H1 (cell line): ENCODE data around the gene DCDC2. TPM values are rescaled to one million over a fixed set of nuclear protein-coding genes. Genes with fewer than 3 reads are reported as not detected.

Experiments used
- CTCF ChIA-PET: fragments of 300-600 bp; sonication (Branson Sonifier 250); formaldehyde crosslinking; loops from one replicate; lab custom pipeline; 2021; ENCODE audit not compliant: partially characterized antibody; lab: Charles Lee
- POLR2A ChIA-PET: fragments of 300-600 bp; sonication (Branson Sonifier 250); formaldehyde crosslinking; loops from one replicate; lab custom pipeline; 2021; ENCODE audit warnings: inconsistent platforms; ENCODE audit not compliant: partially characterized antibody; lab: Charles Lee
- DNase-seq, 2 experiments: peaks; one replicate each; pipeline versions ENCODE4 v3.0.0 to v3.0.0-alpha.2; 2010 to 2022; ENCODE audit warnings: low spot score in 2 of 2, low read depth in 1 of 2, mixed read lengths in 1 of 2
- FAIRE-seq: peaks from 2 replicates; lab custom pipeline; 2011; peaks lifted over from hg19 to GRCh38; lab: Jason Lieb, UNC
- H2AFZ ChIP-seq: 2 replicates; pipeline ENCODE4 v1.8.1; 2012; ENCODE audit warnings: low read length, inconsistent platforms
- H2AK5ac ChIP-seq: 2 replicates; pipeline ENCODE4 v1.6.1; 2013; ENCODE audit warnings: low read depth, low read length
- H2BK120ac ChIP-seq: replicated peaks from 2 replicates; pipeline ENCODE3; 2013; ENCODE audit warnings: low read depth, low read length, inconsistent platforms
- H2BK12ac ChIP-seq: 2 replicates; pipeline ENCODE4 v1.6.1; 2013; ENCODE audit warnings: low read depth, low read length
- H2BK15ac ChIP-seq: 2 replicates; pipeline ENCODE4 v1.6.1; 2013; ENCODE audit warnings: low read length
- H2BK20ac ChIP-seq: 2 replicates; pipeline ENCODE4 v1.6.1; 2013; ENCODE audit warnings: low read length
- H2BK5ac ChIP-seq: 2 replicates; pipeline ENCODE4 v1.6.1; 2013; ENCODE audit warnings: low read depth, low read length
- H3K14ac ChIP-seq: 2 replicates; pipeline ENCODE4 v1.6.1; 2013; ENCODE audit warnings: inconsistent platforms; ENCODE audit not compliant: insufficient read length
- H3K18ac ChIP-seq: 2 replicates; pipeline ENCODE4 v1.6.1; 2013; ENCODE audit warnings: low read length; ENCODE audit errors: extremely low read depth
- H3K23ac ChIP-seq: 2 replicates; pipeline ENCODE4 v1.6.1; 2013; ENCODE audit warnings: inconsistent platforms; ENCODE audit not compliant: insufficient read length
- H3K23me2 ChIP-seq: 2 replicates; pipeline ENCODE4 v1.6.1; 2013; ENCODE audit warnings: low read depth, low read length
- H3K27ac ChIP-seq: 2 replicates; pipeline ENCODE4 v1.6.1; 2011; ENCODE audit warnings: low read depth, low read length, inconsistent platforms
- H3K27me3 ChIP-seq, 4 experiments: replicated peaks in 1 of 4; 1 replicate in 1 of 4; 2 replicates in 3 of 4; pipeline versions ENCODE4 v1.6.1 to v1.8.1; 2011 to 2013; ENCODE audit warnings: low read length in 3 of 4, mild to moderate bottlenecking in 3 of 4, inconsistent platforms in 2 of 4, mixed read lengths in 2 of 4, moderate library complexity in 1 of 4; ENCODE audit not compliant: control insufficient read depth in 3 of 4, insufficient read depth in 3 of 4; ENCODE audit errors: extremely low read depth in 1 of 4
- H3K36me3 ChIP-seq, 4 experiments: 2 replicates each; pipeline versions ENCODE4 v1.6.1 to v1.8.1; 2011 to 2013; ENCODE audit warnings: mild to moderate bottlenecking in 4 of 4, low read length in 3 of 4, moderate library complexity in 2 of 4, control low read depth in 1 of 4, inconsistent platforms in 1 of 4; ENCODE audit not compliant: insufficient read depth in 4 of 4, control insufficient read depth in 2 of 4
- H3K4ac ChIP-seq: replicated peaks from 2 replicates; pipeline ENCODE3; 2013; ENCODE audit warnings: low read length, low read depth, mixed read lengths, inconsistent platforms; ENCODE audit not compliant: insufficient read length
- H3K4me1 ChIP-seq, 4 experiments: replicated peaks in 1 of 4; 1 replicate in 1 of 4; 2 replicates in 3 of 4; pipeline versions ENCODE4 v1.6.1 to v1.8.1; 2011 to 2013; ENCODE audit warnings: low read length in 3 of 4, inconsistent platforms in 2 of 4, mixed read lengths in 1 of 4; ENCODE audit not compliant: insufficient read depth in 4 of 4, control insufficient read depth in 3 of 4
- H3K4me2 ChIP-seq, 2 experiments: 2 replicates each; pipeline versions ENCODE4 v1.6.1 to v1.8.1; 2011 to 2013; ENCODE audit warnings: low read depth in 2 of 2, low read length in 2 of 2, control low read depth in 1 of 2, inconsistent platforms in 1 of 2, mild to moderate bottlenecking in 1 of 2; ENCODE audit not compliant: insufficient read depth in 1 of 2
- H3K4me3 ChIP-seq, 4 experiments: fragments of 200-600, 300-600 bp in 1 of 4; sonication (generic), shearing (Covaris generic), sonication (Bioruptor Twin) in 1 of 4; 2 replicates each; pipeline versions ENCODE4 v1.5.1 to v1.8.1; 2011 to 2016; ENCODE audit warnings: low read length in 4 of 4, low read depth in 3 of 4, control low read depth in 2 of 4, inconsistent platforms in 2 of 4, mild to moderate bottlenecking in 2 of 4, mixed read lengths in 1 of 4, moderate library complexity in 1 of 4; ENCODE audit not compliant: insufficient read depth in 2 of 4; ENCODE audit errors: extremely low read depth in 1 of 4
- H3K56ac ChIP-seq: replicated peaks from 2 replicates; pipeline ENCODE3; 2013; ENCODE audit warnings: low read depth, mild to moderate bottlenecking, mixed read lengths, low read length, inconsistent platforms; ENCODE audit not compliant: insufficient read length
- H3K79me1 ChIP-seq: 2 replicates; pipeline ENCODE4 v1.6.1; 2013; ENCODE audit warnings: low read depth, low read length, control low read depth
- H3K79me2 ChIP-seq, 2 experiments: 2 replicates each; pipeline versions ENCODE4 v1.6.1 to v1.8.1; 2012 to 2013; ENCODE audit warnings: low read length in 2 of 2, mild to moderate bottlenecking in 2 of 2, inconsistent platforms in 1 of 2; ENCODE audit not compliant: insufficient read depth in 2 of 2, control insufficient read depth in 1 of 2
- H3K9ac ChIP-seq, 4 experiments: replicated peaks in 1 of 4; 1 replicate in 1 of 4; 2 replicates in 3 of 4; pipeline versions ENCODE4 v1.6.1 to v1.8.1; 2011 to 2013; ENCODE audit warnings: low read depth in 3 of 4, low read length in 3 of 4, control low read depth in 2 of 4, mild to moderate bottlenecking in 2 of 4, moderate library complexity in 2 of 4, inconsistent platforms in 1 of 4; ENCODE audit errors: extremely low read depth in 1 of 4
- H3K9me3 ChIP-seq, 2 experiments: 2 replicates each; pipeline versions ENCODE4 v1.6.1 to v1.8.1; 2012 to 2013; ENCODE audit warnings: mild to moderate bottlenecking in 2 of 2, moderate library complexity in 2 of 2, control low read depth in 1 of 2, inconsistent platforms in 1 of 2, low read depth in 1 of 2, low read length in 1 of 2, mixed read lengths in 1 of 2; ENCODE audit not compliant: insufficient read depth in 2 of 2
- H4K20me1 ChIP-seq, 2 experiments: replicated peaks in 1 of 2; 2 replicates each; pipeline versions ENCODE3 to v1.8.1; 2011 to 2013; ENCODE audit warnings: inconsistent platforms in 2 of 2, low read length in 2 of 2, mild to moderate bottlenecking in 1 of 2; ENCODE audit not compliant: insufficient read depth in 2 of 2, control insufficient read depth in 1 of 2
- H4K5ac ChIP-seq: 2 replicates; pipeline ENCODE4 v1.6.1; 2013; ENCODE audit warnings: low read length, low read depth, mixed read lengths, inconsistent platforms; ENCODE audit not compliant: insufficient read length
- H4K8ac ChIP-seq: 2 replicates; pipeline ENCODE4 v1.8.0; 2013; ENCODE audit warnings: mild to moderate bottlenecking, moderate library complexity, low read length, inconsistent platforms; ENCODE audit not compliant: insufficient read depth; ENCODE audit errors: extremely low read depth
- H4K91ac ChIP-seq: replicated peaks from 2 replicates; pipeline ENCODE3; 2013; ENCODE audit warnings: low read length, mixed read lengths, inconsistent platforms; ENCODE audit not compliant: insufficient read length
- ASH2L ChIP-seq: fragments of 200-600, 300-600 bp; sonication (generic); IDR thresholded peaks from one replicate; pipeline ENCODE4 v1.7.1; 2017; ENCODE audit warnings: low read length
- BACH1 ChIP-seq: IDR thresholded peaks from 2 replicates; pipeline ENCODE4 v1.6.1; 2012; ENCODE audit warnings: low read length, improper control_type of control experiment
- CHD2 ChIP-seq: IDR thresholded peaks from 2 replicates; pipeline ENCODE4 v1.6.1; 2012; ENCODE audit warnings: low read length, improper control_type of control experiment
- SIN3A ChIP-seq, 2 experiments: IDR thresholded peaks in 1 of 2; conservative IDR thresholded peaks in 1 of 2; 2 replicates each; pipeline ENCODE4 v1.6.1; 2011 to 2012; ENCODE audit warnings: low read length in 2 of 2, improper control_type of control experiment in 1 of 2, low read depth in 1 of 2, mild to moderate bottlenecking in 1 of 2
- SUZ12 ChIP-seq: fragments of 200-600 bp; sonication (generic); IDR thresholded peaks from 2 replicates; pipeline ENCODE4 v1.6.1; 2012; ENCODE audit warnings: mild to moderate bottlenecking, inconsistent platforms, low read length, moderate library complexity, mixed read lengths
- TCF12 ChIP-seq: IDR thresholded peaks from 2 replicates; pipeline ENCODE4 v1.6.1; 2011; ENCODE audit warnings: low read depth, mild to moderate bottlenecking, low read length
- TEAD4 ChIP-seq: IDR thresholded peaks from 2 replicates; pipeline ENCODE4 v1.6.1; 2012; ENCODE audit warnings: low read depth, low read length, inconsistent platforms, mixed read lengths
- YY1 ChIP-seq: IDR thresholded peaks from 2 replicates; pipeline ENCODE4 v1.6.1; 2011; ENCODE audit warnings: low read depth, mild to moderate bottlenecking, low read length
- WGBS, 2 experiments: shearing (Covaris generic) in 1 of 2; methylation state at CpG; one replicate each; pipeline versions ENCODE4 v1.1.6 to v1.1.7; 2013 to 2015; ENCODE audit warnings: low lambda C conversion rate in 2 of 2, mixed read lengths in 2 of 2, inconsistent platforms in 1 of 2, low coverage in 1 of 2, missing lambda C conversion rate in 1 of 2; ENCODE audit not compliant: insufficient replicate concordance in 2 of 2, insufficient coverage in 1 of 2, insufficient read length in 1 of 2; ENCODE audit errors: extremely low coverage in 1 of 2, missing lambda C conversion rate in 1 of 2; 5-methylcytosine and 5-hydroxymethylcytosine counted together
- polyA plus RNA-seq, 7 experiments: library from polyadenylated mRNA; depleted of rRNA in 3 of 7; stranded (reverse) in 5 of 7; unstranded in 2 of 7; fragments of >200 nt in 5 of 7; fragments of 200-250 nt in 2 of 7; gene quantifications; 1 replicate in 5 of 7; 2 replicates in 1 of 7; 4 replicates in 1 of 7; pipeline versions ENCODE4 v1.2.1 to v1.2.3, GENCODE V29; 2011 to 2013; ENCODE audit warnings: missing spikeins in 2 of 7, mixed read lengths in 2 of 7
- total RNA-seq: library from RNA; stranded (reverse); fragmentation: NEBNext Ultra II Directional; extraction: Animal tissue kit (Norgen Biotek cat#: 25700); gene quantifications from 2 replicates; pipeline ENCODE4 v1.2.1, GENCODE V29; 2021
- TF ChIP-seq, protein P1 (sequence below), 3 experiments: IDR thresholded peaks; 1 replicate in 2 of 3; 2 replicates in 1 of 3; pipeline versions ENCODE4 v1.5.1 to v1.6.1; 2011; ENCODE audit warnings: low read length in 3 of 3, mild to moderate bottlenecking in 3 of 3, inconsistent platforms in 2 of 3, low read depth in 1 of 3, moderate library complexity in 1 of 3; ENCODE audit not compliant: insufficient read depth in 1 of 3; ENCODE audit errors: control extremely low read depth in 1 of 3
- TF ChIP-seq, protein P2 (sequence below): IDR thresholded peaks from 2 replicates; pipeline ENCODE4 v1.6.1; 2012; ENCODE audit warnings: inconsistent platforms

Gene DCDC2
- total and polyA plus RNA-seq, 2 of the 8 experiments (the other 6 are each of a cell fraction or from before 2014, with no cell fraction given) = 0.03 to 0.15 TPM

DNA sequence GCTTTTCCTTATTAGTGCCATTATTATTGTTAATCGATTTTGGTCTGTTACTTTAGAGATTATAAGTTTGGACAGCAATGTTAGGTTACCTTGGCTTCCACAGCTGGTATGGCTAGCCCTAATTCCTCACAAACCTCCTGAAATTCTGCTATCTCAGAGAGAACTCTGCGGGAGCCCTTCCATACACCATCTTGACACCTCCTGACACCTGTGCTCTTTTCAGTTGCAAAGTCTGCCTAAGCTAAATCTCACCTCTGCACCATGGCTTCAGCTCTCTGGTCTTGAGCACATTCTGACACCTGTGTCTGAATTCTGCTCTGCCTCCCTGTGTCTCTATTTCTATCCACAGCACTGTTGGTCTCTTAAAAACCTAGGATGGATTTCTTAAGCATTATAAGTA lies 106.5 kb downstream of the DCDC2 start:
- Histone ChIP-seq H3K23ac (no peak overlapping the region), H2BK12ac (no peak overlapping the region), H4K8ac (no peak overlapping the region), H3K4me3 (peak overlapping the region in 1 of 4 experiments; percentile 13; a peak in 1 of 8 replicates), H3K9me3 (peaks cover 0 to 7% of the 10 kb centered on the region in 2 experiments; a peak in 1 of 4 replicates), H3K14ac (no peak overlapping the region), H3K27ac (no peak overlapping the region), H4K20me1 (no peaks in the 10 kb centered on the region), H3K4me1 (peaks cover 5 to 16% (median 11%) of the 10 kb centered on the region in 4 experiments; a peak in 6 of 7 replicates), H2BK5ac (no peak overlapping the region), H3K36me3 (no peaks in the 10 kb centered on the region; a peak in 1 of 8 replicates), H2AFZ (no peak overlapping the region), H3K18ac (0 out of 2 replicates have a peak overlapping the region, but pooled peaks have one; percentile 49), H3K4me2 (peak overlapping the region; percentile 32 to 37; a peak in 2 of 4 replicates), H4K5ac (no peak overlapping the region), H4K91ac (no peak overlapping the region), H2BK120ac (no peak overlapping the region), H3K79me2 (no peaks in the 10 kb centered on the region), H2AK5ac (no peak overlapping the region), H3K79me1 (no peaks in the 10 kb centered on the region), H2BK15ac (no peak overlapping the region), H2BK20ac (0 out of 2 replicates have a peak overlapping the region, but pooled peaks have one; percentile 28), H3K23me2 (no peaks in the 10 kb centered on the region), H3K4ac (no peak overlapping the region), H3K56ac (no peak overlapping the region), H3K27me3 (no peaks in the 10 kb centered on the region), H3K9ac (no peak overlapping the region)
- DNase-seq (no peak), FAIRE-seq (peak; percentile 28)
- POLR2A ChIA-PET = interaction anchor here (0.7 to 2.1 kb wide), 3 partner anchors 9 to 220 kb away, joined by 3 to 7 read pairs (median 5); no protein-coding TSS in a partner anchor
- WGBS, 2 experiments = 42% methylated on average over 2 of the region's 2 CpGs; no CpG with 5 or more reads in 1 of the 2 experiments
- CTCF ChIA-PET = interaction anchor here (0.6 to 2.3 kb wide), 6 partner anchors 11 to 54 kb away, joined by 3 to 9 read pairs (median 4); no protein-coding TSS in a partner anchor
- TF ChIP-seq SUZ12 (no peak), BACH1 (peak; percentile 61; the same call in 1 of the 2 replicates), ASH2L (peak; percentile 25), SIN3A (conservative IDR thresholded peaks at IDR 0.05 in 1 of 2, IDR thresholded peaks at IDR 0.05 in 1 of 2; ENCODE audit: low read depth in 1 of 2, low read length in 2 of 2) (peak in 1 of 2 experiments; percentile 48; a peak in 1 of 4 replicates), YY1 (peak; percentile 69; the same call in 1 of the 2 replicates), CHD2 (no peak), TEAD4 (0 out of 2 replicates have a peak, but pooled peaks have one; percentile 2), TCF12 (peak; percentile 94)
- TF ChIP-seq, protein P1, sequence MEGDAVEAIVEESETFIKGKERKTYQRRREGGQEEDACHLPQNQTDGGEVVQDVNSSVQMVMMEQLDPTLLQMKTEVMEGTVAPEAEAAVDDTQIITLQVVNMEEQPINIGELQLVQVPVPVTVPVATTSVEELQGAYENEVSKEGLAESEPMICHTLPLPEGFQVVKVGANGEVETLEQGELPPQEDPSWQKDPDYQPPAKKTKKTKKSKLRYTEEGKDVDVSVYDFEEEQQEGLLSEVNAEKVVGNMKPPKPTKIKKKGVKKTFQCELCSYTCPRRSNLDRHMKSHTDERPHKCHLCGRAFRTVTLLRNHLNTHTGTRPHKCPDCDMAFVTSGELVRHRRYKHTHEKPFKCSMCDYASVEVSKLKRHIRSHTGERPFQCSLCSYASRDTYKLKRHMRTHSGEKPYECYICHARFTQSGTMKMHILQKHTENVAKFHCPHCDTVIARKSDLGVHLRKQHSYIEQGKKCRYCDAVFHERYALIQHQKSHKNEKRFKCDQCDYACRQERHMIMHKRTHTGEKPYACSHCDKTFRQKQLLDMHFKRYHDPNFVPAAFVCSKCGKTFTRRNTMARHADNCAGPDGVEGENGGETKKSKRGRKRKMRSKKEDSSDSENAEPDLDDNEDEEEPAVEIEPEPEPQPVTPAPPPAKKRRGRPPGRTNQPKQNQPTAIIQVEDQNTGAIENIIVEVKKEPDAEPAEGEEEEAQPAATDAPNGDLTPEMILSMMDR (IDR thresholded peaks at IDR 0.05; ENCODE audit: control extremely low read depth in 1 of 3, insufficient read depth in 1 of 3, low read depth in 1 of 3, low read length in 3 of 3) = no peak
- TF ChIP-seq, protein P2, sequence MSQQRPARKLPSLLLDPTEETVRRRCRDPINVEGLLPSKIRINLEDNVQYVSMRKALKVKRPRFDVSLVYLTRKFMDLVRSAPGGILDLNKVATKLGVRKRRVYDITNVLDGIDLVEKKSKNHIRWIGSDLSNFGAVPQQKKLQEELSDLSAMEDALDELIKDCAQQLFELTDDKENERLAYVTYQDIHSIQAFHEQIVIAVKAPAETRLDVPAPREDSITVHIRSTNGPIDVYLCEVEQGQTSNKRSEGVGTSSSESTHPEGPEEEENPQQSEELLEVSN = 0 out of 2 replicates have a peak, but pooled peaks have one; percentile 17
